HG03460 (cell line): ENCODE measurements around the gene TMPRSS3.

Experiments used
- ATAC-seq: cut with Tn5 transposase; IDR thresholded peaks from one replicate; pipeline ENCODE4 v1.9.1; 2021; ENCODE audit not compliant: unreplicated experiment

TMPRSS3 gene

GRCh38 chr21:42395905-42396651, at the start of gene TMPRSS3:
Gene TMPRSS3, minus strand, starts transcription at chr21:42396052. Its CDS starts 635 bp downstream, at chr21:42395417.
- no peak for ATAC-seq

GRCh38 chr21:42445311-42445710, 49.5 kb upstream of the TMPRSS3 start:
- ATAC-seq = no peak

DNA sequence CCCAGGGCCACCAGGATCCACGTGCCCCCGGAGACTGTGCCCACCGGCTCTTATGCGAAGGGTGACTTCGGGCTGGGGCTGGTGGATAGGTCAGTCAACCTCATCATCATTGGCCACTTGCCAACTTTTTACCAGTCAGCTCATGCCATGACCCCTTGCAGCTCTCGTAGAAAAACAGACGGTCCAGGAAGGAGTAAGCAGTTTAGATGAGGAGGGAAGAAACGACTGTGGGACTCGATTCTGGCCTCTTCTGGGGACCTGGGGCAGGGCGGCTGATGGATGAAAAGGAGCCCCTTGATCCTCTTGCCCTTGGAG, 48.9 kb upstream of the TMPRSS3 start:
- no peak for ATAC-seq

- no peak for ATAC-seq
These were observed 48.3 kb upstream of the TMPRSS3 start for GRCh38 chr21:42443876-42444744.

GRCh38 chr21:42443181-42443785, 47.4 kb upstream of the TMPRSS3 start:
- ATAC-seq = no peak

- no peak for ATAC-seq
These were observed 46.1 kb upstream of the TMPRSS3 start for GRCh38 chr21:42441963-42442362.

DNA sequence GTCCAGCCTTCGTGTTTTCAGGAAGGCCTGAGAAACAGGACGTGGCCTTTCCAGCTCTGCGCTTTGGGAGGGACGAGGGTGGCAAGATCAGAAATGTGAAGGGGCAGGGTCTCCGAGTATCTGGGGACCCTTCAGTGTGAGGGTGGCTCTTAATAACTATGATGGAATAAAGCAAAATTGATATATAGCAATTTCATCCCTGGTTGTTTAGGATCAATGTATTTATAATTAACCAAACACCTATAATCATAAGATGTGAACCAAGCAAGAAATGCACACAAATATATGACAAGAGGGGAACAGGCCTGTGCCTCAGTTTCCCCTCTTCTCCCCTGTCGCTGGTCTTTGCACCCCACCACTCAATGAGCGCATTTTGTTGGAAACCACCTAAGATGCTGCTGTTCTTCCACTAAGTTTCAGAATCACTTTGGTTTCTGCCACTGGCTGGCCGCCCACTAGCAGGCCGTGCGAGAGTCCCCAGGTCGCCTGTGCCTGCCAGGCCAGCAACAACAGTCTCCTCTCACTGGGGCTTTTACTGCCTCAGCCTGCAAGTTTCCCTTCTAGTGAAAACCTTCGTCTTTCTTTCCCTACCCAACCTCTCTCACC, 44.4 kb upstream of the TMPRSS3 start:
- peak; percentile 58 for ATAC-seq

DNA sequence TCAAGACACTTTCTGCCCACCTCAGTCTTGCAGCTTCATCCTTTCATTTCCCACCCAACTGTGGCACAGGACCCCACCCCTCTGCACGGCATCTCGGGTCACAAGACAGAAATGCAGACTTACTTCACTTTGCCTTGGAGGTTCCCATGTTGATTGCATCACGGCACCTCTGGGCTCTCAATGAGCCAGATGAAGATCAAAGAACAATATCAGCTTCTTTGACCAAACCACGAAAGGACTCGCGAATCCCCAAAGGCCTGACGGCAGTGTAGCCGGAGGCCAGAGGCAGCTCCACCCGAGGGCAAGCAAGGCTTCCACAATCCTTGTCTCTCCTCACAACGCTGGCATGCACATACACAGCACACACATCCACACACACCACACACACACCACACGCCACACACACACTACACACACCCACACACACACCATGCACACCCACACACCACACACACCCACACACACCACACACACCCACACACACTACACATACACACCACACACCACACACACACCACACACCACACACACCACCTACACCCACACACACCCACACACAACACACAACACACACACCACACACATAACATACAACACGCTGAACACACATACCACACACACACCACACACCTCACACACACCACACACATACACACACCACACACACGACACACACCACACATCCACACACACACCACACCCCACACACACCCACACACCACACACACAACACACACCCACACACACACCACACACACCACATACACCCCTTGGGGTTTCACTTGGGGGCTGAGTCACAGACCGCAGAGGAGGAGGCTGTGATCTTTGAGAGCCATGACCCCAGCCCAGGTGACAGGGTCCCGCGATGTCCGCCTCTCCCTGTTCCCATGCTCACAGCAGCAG, 43.7 kb upstream of the TMPRSS3 start:
- ATAC-seq = no peak

DNA sequence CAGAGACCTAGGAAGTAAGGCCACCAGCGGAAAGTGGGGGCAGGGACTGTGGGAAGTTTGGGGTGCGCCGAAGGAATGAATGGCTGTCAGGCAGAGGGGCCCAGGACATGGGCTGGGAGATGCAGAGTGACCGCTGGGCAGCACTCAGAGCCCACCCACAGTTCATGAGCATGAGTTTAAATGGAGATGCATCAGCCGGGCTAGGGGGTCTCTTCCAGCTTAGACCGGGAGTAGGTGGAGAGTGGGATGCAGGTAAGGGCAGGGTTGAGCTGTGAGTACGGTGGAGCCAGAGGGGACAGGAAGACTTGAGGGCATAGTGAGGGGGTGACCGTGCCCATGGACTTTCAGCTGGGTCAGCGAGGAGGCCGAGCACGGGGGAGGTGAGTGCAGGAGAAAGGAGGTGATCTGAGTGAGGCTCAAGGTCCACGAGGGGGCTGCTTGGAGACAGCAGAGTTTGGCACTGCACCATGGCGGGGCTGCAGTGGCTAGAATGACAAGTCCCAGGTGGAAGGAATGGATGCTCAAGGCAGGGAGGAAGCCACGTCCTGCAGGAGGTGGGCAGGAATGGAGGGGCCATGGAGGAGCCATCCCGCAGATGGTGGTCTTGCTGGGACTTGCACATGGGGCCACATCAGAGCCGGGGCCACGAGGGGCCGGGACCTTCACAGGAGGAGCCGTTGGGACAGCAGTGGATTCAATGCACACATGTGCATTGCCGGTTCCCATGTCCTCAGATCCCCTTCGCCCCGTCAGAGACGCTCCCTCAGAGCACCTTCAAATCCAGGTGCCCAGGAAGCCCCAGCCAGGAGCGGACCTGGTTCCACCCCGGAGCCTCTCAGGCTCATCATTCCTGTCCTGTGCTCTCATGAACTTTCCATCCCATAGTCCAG, 42.7 kb upstream of the TMPRSS3 start:
- ATAC-seq = no peak

GRCh38 chr21:42437786-42438185, 41.9 kb upstream of the TMPRSS3 start:
- no peak for ATAC-seq

- no peak for ATAC-seq
These were observed 41.1 kb upstream of the TMPRSS3 start for GRCh38 chr21:42436914-42437313.

DNA sequence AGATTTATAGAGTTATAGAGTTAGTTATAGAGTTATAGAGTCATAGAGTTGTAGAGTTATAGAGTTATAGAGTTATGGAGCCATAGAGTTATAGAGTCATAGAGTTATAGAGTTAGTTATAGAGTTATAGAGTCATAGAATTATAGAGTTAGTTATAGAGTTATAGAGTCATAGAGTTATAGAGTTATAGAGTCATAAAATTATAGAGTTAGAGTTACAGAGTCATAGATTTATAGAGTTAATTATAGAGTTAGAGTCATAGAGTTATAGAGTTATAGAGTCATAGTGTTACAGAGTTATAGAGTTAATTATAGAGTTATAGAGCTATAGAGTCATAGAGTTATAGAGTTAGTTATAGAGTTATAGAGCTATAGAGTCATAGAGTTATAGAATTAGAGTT, 40.0 kb upstream of the TMPRSS3 start:
- ATAC-seq = no peak

- no peak for ATAC-seq
These were observed 39.5 kb upstream of the TMPRSS3 start for GRCh38 chr21:42435401-42435800.

GRCh38 chr21:42434884-42435283, 39.0 kb upstream of the TMPRSS3 start:
- ATAC-seq = no peak

DNA sequence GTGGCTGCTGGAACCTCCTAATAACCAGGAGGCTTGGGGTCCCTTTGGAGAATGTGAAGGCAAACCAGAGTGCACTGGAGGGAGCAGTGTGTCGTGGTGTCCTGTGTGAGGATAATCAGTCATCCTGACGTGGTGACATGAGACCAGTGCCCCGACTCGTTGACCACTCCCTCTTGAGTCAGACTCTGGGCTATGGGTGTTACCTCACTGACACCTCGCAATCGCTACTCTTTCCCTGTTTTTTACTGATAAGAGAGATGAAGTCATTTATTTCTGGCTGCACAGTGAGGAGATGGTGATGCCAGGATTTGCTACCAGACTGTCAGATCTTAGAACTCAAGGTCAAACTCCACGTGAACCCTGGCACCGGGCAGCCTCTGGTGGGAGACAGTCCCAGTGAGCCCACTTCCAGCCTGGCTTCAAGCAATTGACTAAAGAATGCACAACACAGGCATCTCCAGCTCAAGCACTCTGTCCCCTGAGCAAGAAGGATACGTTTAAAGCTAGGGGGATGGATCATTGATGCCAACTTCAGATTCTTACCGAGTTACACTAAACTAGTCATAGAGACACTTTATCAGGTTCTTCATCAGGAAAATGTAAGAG, 38.2 kb upstream of the TMPRSS3 start:
- no peak for ATAC-seq

GRCh38 chr21:42432695-42433094, 36.8 kb upstream of the TMPRSS3 start:
- no peak for ATAC-seq

- ATAC-seq = no peak
These were observed 35.3 kb upstream of the TMPRSS3 start for GRCh38 chr21:42431196-42431595.

DNA sequence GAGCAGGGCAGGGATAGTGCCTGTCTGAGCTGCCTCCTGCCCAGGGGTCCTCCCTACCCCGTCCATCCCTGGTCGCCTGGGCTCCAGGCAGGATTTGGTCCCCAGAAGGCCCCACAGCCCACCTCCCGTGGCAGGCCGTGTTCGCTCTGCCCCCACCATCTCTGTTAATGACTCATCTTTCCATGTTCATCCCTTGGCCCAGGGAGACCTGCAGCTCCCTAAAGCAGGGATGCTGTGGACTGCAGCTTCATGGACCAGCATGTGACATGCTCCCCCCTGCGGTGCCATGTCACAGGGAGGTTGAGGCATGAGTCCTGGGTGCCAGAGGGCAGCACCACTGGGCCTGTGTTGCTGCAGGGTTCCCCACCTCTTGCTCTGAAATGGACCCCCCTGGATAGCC, 34.7 kb upstream of the TMPRSS3 start:
- no peak for ATAC-seq

GRCh38 chr21:42429856-42430255, 34.0 kb upstream of the TMPRSS3 start:
- no peak for ATAC-seq
